HG03432 (cell line): ENCODE results near the gene KIF21B.
A peak's percentile ranks its signal among the peaks of the same experiment; 100 is the strongest.
"Not testable (repeated sequence)": the region's sequence is repeated elsewhere in the genome, so short reads cannot be mapped to it uniquely, and the experiment has no call there.

Source experiments
- ATAC-seq: cut with Tn5 transposase; IDR thresholded peaks from one replicate; pipeline ENCODE4 v1.9.1; 2021; ENCODE audit warnings: mild to moderate bottlenecking, moderate library complexity; ENCODE audit not compliant: unreplicated experiment

The KIF21B gene

GRCh38 chr1:200972985-200973742, 50.4 kb downstream of the KIF21B start:
- no peak for ATAC-seq

- ATAC-seq, result no peak
These were observed 51.4 kb downstream of the KIF21B start for GRCh38 chr1:200971955-200972711.

GRCh38 chr1:200971428-200971903, 52.0 kb downstream of the KIF21B start:
- ATAC-seq, result peak; percentile 23

- no peak for ATAC-seq
These were observed 52.6 kb downstream of the KIF21B start for GRCh38 chr1:200970771-200971427.

- peak; percentile 90 for ATAC-seq
These were observed 53.6 kb downstream of the KIF21B start for GRCh38 chr1:200969726-200970561.

GRCh38 chr1:200968469-200969410, 54.8 kb downstream of the KIF21B start:
- ATAC-seq, result no peak

GRCh38 chr1:200967693-200968468, 55.6 kb downstream of the KIF21B start:
- ATAC-seq, result no peak

- no peak for ATAC-seq
These were observed 56.6 kb downstream of the KIF21B start for GRCh38 chr1:200966934-200967333.

GRCh38 chr1:200965111-200965805, 58.3 kb downstream of the KIF21B start:
- no peak for ATAC-seq

GRCh38 chr1:200963888-200964287, 59.6 kb downstream of the KIF21B start:
- ATAC-seq, result not testable (repeated sequence)

GRCh38 chr1:200963076-200963475, 60.4 kb downstream of the KIF21B start:
- no peak for ATAC-seq

- no peak for ATAC-seq
These were observed 60.9 kb downstream of the KIF21B start for GRCh38 chr1:200962631-200963030.

- not testable (repeated sequence) for ATAC-seq
These were observed 61.4 kb downstream of the KIF21B start for GRCh38 chr1:200962151-200962550.

GRCh38 chr1:200960948-200961340, 62.6 kb downstream of the KIF21B start:
- no peak for ATAC-seq

GRCh38 chr1:200960236-200960947, 63.1 kb downstream of the KIF21B start:
- no peak for ATAC-seq

GRCh38 chr1:200959411-200959921, 64.0 kb downstream of the KIF21B start:
- ATAC-seq, result no peak

GRCh38 chr1:200958597-200958996, 64.9 kb downstream of the KIF21B start:
- no peak for ATAC-seq
